ENCODE measurements around the gene LRRC74A. TPM values are rescaled to one million over a fixed set of nuclear protein-coding genes. Genes with fewer than 3 reads are reported as not detected.

Gene LRRC74A
- polyA plus RNA-seq, 1 of the 3 experiments (the other 2 are of a cell fraction) = not detected

DNA sequence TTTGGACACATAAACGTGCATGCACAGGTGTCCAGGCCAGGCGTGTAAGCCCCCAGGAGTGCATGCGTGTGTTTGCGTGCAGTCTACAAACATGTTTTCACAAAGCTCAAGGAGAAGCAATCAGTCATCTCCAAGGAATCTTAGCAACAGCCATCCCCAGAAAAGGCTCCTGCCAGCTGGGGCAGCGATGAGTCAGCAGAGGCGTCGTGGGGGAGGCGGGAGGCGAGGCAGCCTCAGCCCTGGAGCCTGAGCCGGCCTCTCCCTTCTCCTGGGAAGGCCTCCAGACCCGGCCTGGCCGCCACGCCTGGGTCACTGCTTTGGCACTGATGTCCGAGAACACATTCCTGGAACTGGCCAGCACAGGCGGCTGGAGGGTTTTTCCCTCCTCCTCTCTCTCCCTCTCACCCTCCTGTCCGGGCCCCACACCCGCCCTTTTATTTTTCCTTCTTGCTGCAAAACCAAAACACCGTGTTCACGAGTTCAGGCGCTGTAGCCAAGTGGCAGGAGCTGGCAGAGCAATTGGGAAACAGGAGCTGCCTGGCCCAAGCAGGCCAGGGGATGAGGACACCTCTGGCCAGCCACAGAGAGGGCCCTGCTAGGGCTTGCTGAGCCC is 92.7 kb downstream of the LRRC74A start (continued):
- TF ChIP-seq, protein P1, sequence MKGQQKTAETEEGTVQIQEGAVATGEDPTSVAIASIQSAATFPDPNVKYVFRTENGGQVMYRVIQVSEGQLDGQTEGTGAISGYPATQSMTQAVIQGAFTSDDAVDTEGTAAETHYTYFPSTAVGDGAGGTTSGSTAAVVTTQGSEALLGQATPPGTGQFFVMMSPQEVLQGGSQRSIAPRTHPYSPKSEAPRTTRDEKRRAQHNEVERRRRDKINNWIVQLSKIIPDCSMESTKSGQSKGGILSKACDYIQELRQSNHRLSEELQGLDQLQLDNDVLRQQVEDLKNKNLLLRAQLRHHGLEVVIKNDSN (IDR thresholded peaks at IDR 0.05; ENCODE audit: borderline replicate concordance, low read depth) = peak; percentile 19; the same call in 1 of the 2 replicates
- no peak for TF ChIP-seq EZH2phosphoT487 (IDR thresholded peaks at IDR 0.05; ENCODE audit: borderline replicate concordance, low read depth)
- peak; percentile 63 for TF ChIP-seq REST (IDR thresholded peaks at IDR 0.05; ENCODE audit: low read depth, low read length)
- peak; percentile 87 for TF ChIP-seq TEAD4 (IDR thresholded peaks at IDR 0.05; ENCODE audit: borderline replicate concordance, insufficient read depth)
- peak; percentile 52; the same call in 1 of the 2 replicates for TF ChIP-seq SIN3A (IDR thresholded peaks at IDR 0.05; ENCODE audit: borderline replicate concordance, low read depth, low read length)
- TF ChIP-seq JUND (IDR thresholded peaks at IDR 0.05) = peak; percentile 95

Other genes with a start within 250 kb of the LRRC74A start
- gene VASH1, start 64.9 kb upstream of the LRRC74A start, polyA plus RNA-seq (2012; rRNA removed) = 4.8 and 4.9 TPM in 2 replicates
- gene ANGEL1, start 13.5 kb upstream of the LRRC74A start, polyA plus RNA-seq (2012; rRNA removed) = 14.1 and 20.7 TPM in 2 replicates
- 10.9 and 17.1 TPM in 2 replicates for gene IRF2BPL, start 202.3 kb downstream of the LRRC74A start, polyA plus RNA-seq (2012; rRNA removed)

Measured in SK-N-SH (cell line).